Stimulated activated naive B cell treated with anti-CD40 and anti-IgM and Interleukin-4, amounts not matched to agents 10 μg/mL and 1 μg/mL and 100 μg/mL, for 72 hours (primary cell): ENCODE measurements around the gene GDF11.

ENCODE experiments used
- ATAC-seq, 2 donors: fragments of 150-1000 bp; cut with Tn5 transposase; replicated peaks; 2 replicates each; pipeline ENCODE4 v1.10.0; 2021; ENCODE audit warnings: moderate library complexity in 1 of 2
- DNase-seq: peaks from one replicate; pipeline ENCODE4 v3.0.0; 2021
- H3K27ac Mint-ChIP-seq: one replicate; pipeline ENCODE4 v1.8.0; 2022; ENCODE audit warnings: mild to moderate bottlenecking, mixed read lengths
- H3K27me3 Mint-ChIP-seq, 2 donors: one replicate each; pipeline ENCODE4 v1.8.0; 2022; ENCODE audit warnings: mixed read lengths in 2 of 2
- H3K36me3 Mint-ChIP-seq, 2 donors: one replicate each; pipeline ENCODE4 v1.8.0; 2022; ENCODE audit warnings: mixed read lengths in 2 of 2, mild to moderate bottlenecking in 1 of 2
- H3K4me1 Mint-ChIP-seq, 2 donors: one replicate each; pipeline ENCODE4 v1.8.0; 2022; ENCODE audit warnings: mixed read lengths in 2 of 2, mild to moderate bottlenecking in 1 of 2
- H3K4me3 Mint-ChIP-seq, 2 donors: one replicate each; pipeline ENCODE4 v1.8.0; 2022; ENCODE audit warnings: mild to moderate bottlenecking in 2 of 2, mixed read lengths in 2 of 2, moderate library complexity in 1 of 2
- H3K9me3 Mint-ChIP-seq, 2 donors: one replicate each; pipeline ENCODE4 v1.8.0; 2022; ENCODE audit warnings: mixed read lengths in 2 of 2, mild to moderate bottlenecking in 1 of 2

GDF11 gene

DNA sequence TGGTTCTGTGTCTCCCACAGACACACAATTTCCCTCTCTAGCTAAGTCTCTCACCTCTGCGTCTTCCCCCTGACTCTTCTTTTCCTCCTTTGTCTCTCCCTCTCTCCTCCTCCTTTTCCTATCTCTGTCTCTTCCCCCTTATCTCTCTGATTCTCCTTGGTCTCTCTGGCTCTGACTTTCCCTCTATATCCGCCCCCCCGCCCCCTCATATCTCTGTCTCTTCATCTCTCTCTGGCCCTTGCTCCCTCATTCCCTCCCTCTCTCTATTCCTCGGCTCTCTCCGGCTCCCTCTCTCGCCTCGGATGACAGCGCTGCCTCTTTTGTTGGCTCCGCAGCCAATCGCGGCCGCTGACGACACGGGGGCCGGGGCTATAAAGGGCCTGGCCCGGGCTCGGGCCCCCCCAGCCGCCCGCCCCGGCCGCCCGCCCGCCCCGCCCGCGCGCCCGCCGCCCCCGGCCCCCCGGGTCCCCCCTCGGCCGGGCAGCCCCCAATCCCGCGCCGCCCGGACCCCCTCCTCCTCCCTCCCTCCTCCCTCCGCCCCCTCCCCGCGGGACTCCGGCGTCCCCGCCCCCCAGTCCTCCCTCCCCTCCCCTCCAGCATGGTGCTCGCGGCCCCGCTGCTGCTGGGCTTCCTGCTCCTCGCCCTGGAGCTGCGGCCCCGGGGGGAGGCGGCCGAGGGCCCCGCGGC is at the start of gene GDF11:
GDF11 (plus strand) TSS at position 404 of the 687 bp plus-strand sequence; CDS start at position 599, 195 bp downstream.
- peaks cover 39 to 59% of the 10 kb centered on the region in 2 donors for H3K4me1 Mint-ChIP-seq
- peak within 1 kb of the TSS; percentile 89 to 90 for H3K4me3 Mint-ChIP-seq
- DNase-seq: no peak
- peaks cover 0 to 5% of the 10 kb centered on the region in 2 donors for H3K27me3 Mint-ChIP-seq
- H3K36me3 Mint-ChIP-seq: peaks cover 1 to 4% of the 10 kb centered on the region in 2 donors
- ATAC-seq: peak; percentile 38 to 50
- H3K27ac Mint-ChIP-seq: peak within 1 kb of the TSS; percentile 79
- no peaks in the 10 kb centered on the region for H3K9me3 Mint-ChIP-seq

GRCh38 chr12:55693323-55694187 is 49.4 kb upstream of the GDF11 start:
- Mint-ChIP-seq H3K4me1 (peaks cover 0 to 3% of the 10 kb centered on the region in 2 donors), H3K4me3 (no peak overlapping the region), H3K27ac (no peak overlapping the region), H3K36me3 (no peaks in the 10 kb centered on the region), H3K9me3 (no peaks in the 10 kb centered on the region), H3K27me3 (peaks cover 7 to 10% of the 10 kb centered on the region in 2 donors)
- ATAC-seq: no peak
- DNase-seq: no peak

GRCh38 chr12:55694188-55694515 is 48.8 kb upstream of the GDF11 start:
- Mint-ChIP-seq H3K9me3 (no peaks in the 10 kb centered on the region), H3K27me3 (peaks cover 7 to 10% of the 10 kb centered on the region in 2 donors), H3K27ac (no peak overlapping the region), H3K4me1 (peaks cover 0 to 3% of the 10 kb centered on the region in 2 donors), H3K36me3 (no peaks in the 10 kb centered on the region), H3K4me3 (no peak overlapping the region)
- ATAC-seq (no peak), DNase-seq (no peak)

GRCh38 chr12:55694651-55695050 is 48.3 kb upstream of the GDF11 start:
- ATAC-seq (no peak), DNase-seq (no peak)
- H3K4me3 Mint-ChIP-seq: no peak overlapping the region
- H3K4me1 Mint-ChIP-seq: peaks cover 0 to 3% of the 10 kb centered on the region in 2 donors
- no peak overlapping the region for H3K27ac Mint-ChIP-seq
- H3K9me3 Mint-ChIP-seq: no peaks in the 10 kb centered on the region
- H3K36me3 Mint-ChIP-seq: no peaks in the 10 kb centered on the region
- peaks cover 7 to 10% of the 10 kb centered on the region in 2 donors for H3K27me3 Mint-ChIP-seq

DNA sequence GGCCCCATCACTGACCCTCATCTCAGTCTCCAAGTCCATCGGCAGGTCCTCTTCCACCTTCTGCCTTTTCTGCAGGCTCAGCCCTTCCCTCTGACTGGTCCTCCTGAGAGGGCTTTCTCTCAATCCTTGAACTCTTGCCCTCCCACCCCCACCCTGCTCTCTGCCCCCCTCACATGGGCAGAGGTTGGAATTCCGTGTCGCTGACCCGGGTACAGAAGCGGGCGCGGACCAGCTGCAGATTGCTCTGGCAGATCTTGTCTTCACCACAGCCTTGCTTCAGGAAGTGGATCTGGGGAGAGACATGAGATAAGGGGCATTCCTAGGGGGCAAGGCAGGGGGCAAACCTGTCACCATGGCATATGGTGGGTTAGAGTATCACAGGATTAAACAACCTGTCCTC is 47.6 kb upstream of the GDF11 start:
- Mint-ChIP-seq H3K36me3 (no peaks in the 10 kb centered on the region), H3K9me3 (no peaks in the 10 kb centered on the region), H3K4me1 (peaks cover 0 to 3% of the 10 kb centered on the region in 2 donors), H3K27ac (no peak overlapping the region), H3K27me3 (peaks cover 7 to 10% of the 10 kb centered on the region in 2 donors), H3K4me3 (no peak overlapping the region)
- DNase-seq: no peak
- ATAC-seq: no peak

DNA sequence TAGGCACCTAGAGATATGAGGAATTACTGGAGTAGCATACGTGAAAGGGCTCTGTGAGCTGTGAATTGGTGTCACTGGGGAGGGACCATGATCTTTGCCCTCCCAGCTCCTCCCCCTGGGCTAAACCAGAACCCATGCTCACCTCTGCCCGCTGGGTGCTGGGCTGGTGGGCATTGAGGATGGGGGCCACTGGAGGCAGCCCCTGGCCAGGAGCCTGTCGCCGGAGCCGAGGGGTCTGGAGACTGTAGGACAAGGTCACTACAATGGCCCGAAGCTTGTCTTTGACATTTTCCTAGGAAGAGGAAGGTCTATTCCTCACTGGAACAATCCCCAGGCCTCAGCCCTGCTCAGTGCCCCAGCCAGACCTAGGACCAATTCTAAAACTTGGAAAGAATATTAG is 46.8 kb upstream of the GDF11 start:
- Mint-ChIP-seq H3K9me3 (no peaks in the 10 kb centered on the region), H3K36me3 (no peaks in the 10 kb centered on the region), H3K4me3 (no peak overlapping the region), H3K27ac (no peak overlapping the region), H3K4me1 (peaks cover 0 to 3% of the 10 kb centered on the region in 2 donors), H3K27me3 (peaks cover 7 to 10% of the 10 kb centered on the region in 2 donors)
- DNase-seq (no peak), ATAC-seq (no peak)

DNA sequence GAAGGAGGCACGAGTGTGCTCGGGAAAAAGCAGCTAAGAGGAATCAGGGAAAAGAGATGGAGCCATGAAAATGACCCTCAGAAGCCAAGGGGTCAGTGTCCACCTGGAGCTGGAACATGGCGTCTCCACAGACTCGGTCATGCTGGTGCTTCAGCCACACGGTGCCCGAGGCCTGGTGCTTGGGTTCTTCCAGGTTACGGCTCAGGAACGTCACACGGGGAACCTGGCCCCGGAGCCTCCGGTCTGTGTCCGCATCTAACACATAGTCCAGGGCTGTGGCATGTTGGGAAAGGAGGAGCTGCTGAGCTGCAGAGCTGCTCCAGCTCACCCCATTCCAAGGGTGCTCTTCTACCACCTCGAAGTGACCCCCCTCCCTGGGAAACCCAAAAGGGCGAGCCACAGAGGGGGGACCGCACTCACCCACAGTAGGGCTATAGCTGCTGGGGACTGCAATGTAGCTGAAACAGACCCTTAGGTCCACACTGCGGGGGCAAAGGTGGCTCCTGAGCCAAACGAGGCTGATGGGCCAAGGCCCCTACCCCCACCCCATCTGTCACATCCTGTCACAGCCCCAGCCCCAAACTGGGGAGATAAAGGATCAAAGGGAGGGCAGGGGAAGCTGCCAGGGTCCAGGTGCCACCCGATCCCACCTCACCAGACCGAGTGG is 46.0 kb upstream of the GDF11 start:
- H3K4me3 Mint-ChIP-seq: no peak overlapping the region
- H3K9me3 Mint-ChIP-seq: no peaks in the 10 kb centered on the region
- peaks cover 7 to 10% of the 10 kb centered on the region in 2 donors for H3K27me3 Mint-ChIP-seq
- peak overlapping the region; percentile 32 for H3K27ac Mint-ChIP-seq
- DNase-seq (no peak), ATAC-seq (no peak)
- peaks cover 0 to 3% of the 10 kb centered on the region in 2 donors for H3K4me1 Mint-ChIP-seq
- H3K36me3 Mint-ChIP-seq: no peaks in the 10 kb centered on the region

- Mint-ChIP-seq H3K27ac (no peak overlapping the region), H3K9me3 (no peaks in the 10 kb centered on the region), H3K4me3 (no peak overlapping the region), H3K27me3 (peaks cover 7 to 10% of the 10 kb centered on the region in 2 donors), H3K36me3 (no peaks in the 10 kb centered on the region), H3K4me1 (peaks cover 0 to 3% of the 10 kb centered on the region in 2 donors)
- no peak for DNase-seq
- ATAC-seq: no peak
These were observed 45.2 kb upstream of the GDF11 start for GRCh38 chr12:55697686-55698085.

GRCh38 chr12:55698241-55698955 is 44.5 kb upstream of the GDF11 start:
- Mint-ChIP-seq H3K4me1 (peaks cover 0 to 3% of the 10 kb centered on the region in 2 donors), H3K27ac (no peak overlapping the region), H3K4me3 (no peak overlapping the region), H3K9me3 (no peaks in the 10 kb centered on the region), H3K27me3 (peaks cover 7 to 10% of the 10 kb centered on the region in 2 donors), H3K36me3 (no peaks in the 10 kb centered on the region)
- DNase-seq (no peak), ATAC-seq (no peak)

GRCh38 chr12:55698965-55699364 is 44.0 kb upstream of the GDF11 start:
- no peaks in the 10 kb centered on the region for H3K9me3 Mint-ChIP-seq
- no peak overlapping the region for H3K4me3 Mint-ChIP-seq
- DNase-seq: no peak
- H3K36me3 Mint-ChIP-seq: no peaks in the 10 kb centered on the region
- ATAC-seq: no peak
- peaks cover 7 to 10% of the 10 kb centered on the region in 2 donors for H3K27me3 Mint-ChIP-seq
- no peak overlapping the region for H3K27ac Mint-ChIP-seq
- H3K4me1 Mint-ChIP-seq: peaks cover 0 to 3% of the 10 kb centered on the region in 2 donors

DNA sequence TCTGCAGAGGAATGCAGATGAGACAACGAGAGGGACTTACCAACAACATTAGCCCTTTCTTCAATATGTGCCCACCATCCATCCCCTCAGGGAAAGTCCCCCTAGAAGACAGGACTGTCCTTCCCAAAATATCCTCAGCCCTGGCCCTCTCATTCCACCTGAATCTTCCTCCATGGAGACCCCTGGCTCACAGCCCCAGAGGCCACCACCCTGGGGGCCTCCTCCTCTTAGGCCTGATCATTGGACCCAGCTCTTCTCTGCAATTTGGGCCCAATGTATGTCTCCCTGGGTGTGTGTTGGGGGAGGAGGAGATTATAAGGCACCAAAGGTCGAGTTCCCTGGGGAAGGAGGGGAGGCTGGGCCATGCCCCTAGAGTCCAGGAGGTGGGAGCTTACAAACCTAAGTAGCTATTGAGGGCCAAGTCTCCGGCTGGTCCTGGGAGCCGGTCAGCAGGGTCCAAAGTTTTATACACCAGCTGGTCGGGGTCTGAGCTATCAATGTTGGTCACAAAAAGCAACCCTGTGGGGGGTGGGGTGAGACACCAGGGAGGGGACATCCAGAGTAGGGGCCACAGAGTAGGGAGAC is 43.4 kb upstream of the GDF11 start:
- H3K9me3 Mint-ChIP-seq: no peaks in the 10 kb centered on the region
- H3K27me3 Mint-ChIP-seq: peaks cover 7 to 10% of the 10 kb centered on the region in 2 donors
- no peak for DNase-seq
- H3K27ac Mint-ChIP-seq: no peak overlapping the region
- H3K4me1 Mint-ChIP-seq: peaks cover 0 to 3% of the 10 kb centered on the region in 2 donors
- H3K36me3 Mint-ChIP-seq: no peaks in the 10 kb centered on the region
- no peak for ATAC-seq
- H3K4me3 Mint-ChIP-seq: no peak overlapping the region

DNA sequence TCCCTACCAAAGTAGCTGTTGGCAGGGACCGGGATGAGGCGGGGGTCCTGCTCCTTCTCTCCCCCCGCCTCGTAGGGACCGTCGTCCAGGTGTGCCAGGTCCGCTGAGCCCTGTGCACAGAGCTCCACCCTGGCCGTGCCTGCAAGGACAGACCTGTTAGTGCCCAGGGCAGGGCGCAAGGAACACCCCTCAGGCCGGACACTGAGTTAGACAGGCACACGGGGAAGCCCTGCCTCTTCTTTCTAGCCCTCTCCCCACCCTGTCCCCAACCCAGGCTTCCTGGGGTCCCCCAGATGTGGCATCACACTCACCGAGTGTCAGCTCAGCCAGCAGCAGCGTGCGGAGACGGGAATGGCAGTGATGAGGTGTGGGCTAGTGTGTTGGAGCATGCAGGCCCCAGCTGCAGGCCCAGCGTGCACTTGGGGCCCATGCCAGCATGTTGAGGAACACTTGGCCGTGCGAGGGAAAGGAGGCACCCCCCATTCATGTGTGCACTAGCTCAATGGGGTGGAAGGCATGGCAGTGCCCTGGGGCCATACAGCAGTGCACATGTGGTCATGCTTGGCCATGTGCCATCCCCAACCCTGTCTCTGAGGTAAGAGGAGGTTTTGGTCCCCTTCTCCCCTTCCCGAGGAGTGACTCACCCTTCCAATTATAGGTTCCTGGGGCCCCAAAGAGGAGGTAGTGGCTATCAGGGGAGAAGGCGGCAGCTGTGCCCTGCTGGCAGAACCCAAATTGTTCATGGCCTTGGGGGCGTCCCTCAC is 42.5 kb upstream of the GDF11 start:
- H3K27me3 Mint-ChIP-seq: peaks cover 7 to 10% of the 10 kb centered on the region in 2 donors
- H3K4me3 Mint-ChIP-seq: no peak overlapping the region
- no peak overlapping the region for H3K27ac Mint-ChIP-seq
- ATAC-seq (no peak), DNase-seq (no peak)
- H3K36me3 Mint-ChIP-seq: no peaks in the 10 kb centered on the region
- peaks cover 0 to 3% of the 10 kb centered on the region in 2 donors for H3K4me1 Mint-ChIP-seq
- no peaks in the 10 kb centered on the region for H3K9me3 Mint-ChIP-seq

DNA sequence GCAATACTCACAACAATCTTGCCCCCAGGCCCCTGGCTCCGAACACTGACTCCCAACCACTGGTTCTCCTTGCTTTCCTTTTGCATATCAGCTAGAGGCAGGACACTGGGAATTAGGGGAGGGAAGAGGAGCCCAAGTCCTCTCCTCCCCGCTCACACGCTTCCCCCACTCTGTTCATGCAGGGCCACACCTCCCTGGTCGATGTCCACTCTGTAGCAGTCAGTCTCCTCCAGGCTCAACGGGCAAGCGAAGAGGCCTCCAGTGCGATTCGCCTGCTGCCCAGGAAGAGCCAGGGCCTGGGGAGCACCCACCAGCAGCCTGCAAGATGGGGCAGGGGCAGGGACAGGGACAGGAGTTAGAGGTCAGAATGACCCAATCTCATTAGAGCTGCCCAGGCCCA is 40.1 kb upstream of the GDF11 start:
- H3K9me3 Mint-ChIP-seq: no peaks in the 10 kb centered on the region
- peaks cover 8 to 10% of the 10 kb centered on the region in 2 donors for H3K27me3 Mint-ChIP-seq
- no peak for ATAC-seq
- no peak overlapping the region for H3K27ac Mint-ChIP-seq
- H3K4me1 Mint-ChIP-seq: peaks cover 9 to 15% of the 10 kb centered on the region in 2 donors
- DNase-seq: no peak
- H3K4me3 Mint-ChIP-seq: no peak overlapping the region
- no peaks in the 10 kb centered on the region for H3K36me3 Mint-ChIP-seq
